ENCODE data around the gene SPSB4.

- no peak for TF ChIP-seq STAT5B (CRISPR knock-in tag; IDR thresholded peaks at IDR 0.05)
- TF ChIP-seq MEIS1 (CRISPR knock-in tag; IDR thresholded peaks at IDR 0.05; ENCODE audit: borderline replicate concordance): no peak
- TF ChIP-seq, protein P1, sequence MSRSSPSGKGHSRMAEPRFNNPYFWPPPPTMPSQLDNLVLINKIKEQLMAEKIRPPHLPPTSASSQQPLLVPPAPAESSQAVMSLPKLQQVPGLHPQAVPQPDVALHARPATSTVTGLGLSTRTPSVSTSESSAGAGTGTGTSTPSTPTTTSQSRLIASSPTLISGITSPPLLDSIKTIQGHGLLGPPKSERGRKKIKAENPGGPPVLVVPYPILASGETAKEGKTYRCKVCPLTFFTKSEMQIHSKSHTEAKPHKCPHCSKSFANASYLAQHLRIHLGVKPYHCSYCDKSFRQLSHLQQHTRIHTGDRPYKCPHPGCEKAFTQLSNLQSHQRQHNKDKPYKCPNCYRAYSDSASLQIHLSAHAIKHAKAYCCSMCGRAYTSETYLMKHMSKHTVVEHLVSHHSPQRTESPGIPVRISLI (CRISPR knock-in tag; IDR thresholded peaks at IDR 0.05; ENCODE audit: borderline replicate concordance): no peak
- no peak for TF ChIP-seq CHD4 (IDR thresholded peaks at IDR 0.05; ENCODE audit: borderline replicate concordance, low read length)
Measured at GRCh38 chr3:141146979-141147470, 95.9 kb downstream of the SPSB4 start.
